Measurements from ENCODE around the gene CLRN3.
A peak's percentile ranks its signal among the peaks of the same experiment; 100 is the strongest.

CLRN3 gene

DNA sequence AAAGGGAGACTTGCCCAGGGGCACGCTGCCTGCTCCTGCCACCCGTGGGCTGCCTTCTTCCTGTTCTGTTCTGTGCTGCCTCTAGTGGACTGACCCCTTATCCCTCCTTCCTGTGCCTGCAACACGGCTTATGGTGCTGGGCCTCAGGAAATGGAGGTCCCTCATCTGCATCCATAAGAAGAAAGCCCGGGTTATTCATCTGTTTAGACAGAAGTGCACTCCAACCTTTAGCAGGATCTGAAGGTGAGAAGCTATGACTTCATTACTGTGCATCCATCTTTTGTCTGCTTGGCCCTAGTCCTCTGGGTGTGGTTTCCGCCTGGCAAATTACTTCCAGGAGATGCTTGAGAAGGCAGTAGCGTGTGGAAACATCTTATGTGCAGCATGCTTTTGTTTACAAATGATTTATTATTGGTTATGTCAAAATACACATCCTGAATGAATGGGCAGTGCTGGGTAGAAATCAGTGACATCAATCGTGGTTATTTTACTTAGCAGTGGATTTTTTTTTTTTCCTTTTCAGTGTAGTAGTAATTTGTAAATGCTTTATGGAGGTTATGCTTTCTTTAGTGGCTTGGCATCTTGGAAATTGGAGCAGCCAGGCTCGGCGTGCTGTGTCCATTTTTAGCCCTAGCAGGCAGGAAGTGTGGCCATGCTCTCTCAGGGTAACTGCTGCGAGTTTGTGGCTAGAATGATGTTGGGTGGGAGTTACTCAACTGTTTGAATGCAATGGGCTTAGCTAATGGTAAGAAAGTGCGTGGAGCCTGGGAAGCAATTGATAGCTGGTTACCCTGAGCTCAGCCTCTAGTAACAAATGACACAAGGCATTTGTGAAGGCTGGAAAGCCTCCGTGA lies 26.9 kb upstream of the CLRN3 start:
- no peak overlapping the region for H3K4me3 ChIP-seq (ENCODE audit: low read depth, low read length)
- in situ Hi-C loops (cut with HindIII; ENCODE audit: low sequenced_read_pairs): no loop called here
- DNase-seq (ENCODE audit: low read depth): peak; percentile 75
- peak; percentile 43 for TF ChIP-seq CTCF (IDR thresholded peaks at IDR 0.05; ENCODE audit: low read depth, low read length, missing control alignments)

- in situ Hi-C loops (cut with HindIII; ENCODE audit: low sequenced_read_pairs): no loop called here
- DNase-seq (ENCODE audit: low read depth): no peak
- TF ChIP-seq CTCF (IDR thresholded peaks at IDR 0.05; ENCODE audit: low read depth, low read length, missing control alignments): no peak
- no peak overlapping the region for H3K4me3 ChIP-seq (ENCODE audit: low read depth, low read length)
These were observed 25.8 kb upstream of the CLRN3 start for GRCh38 chr10:127918572-127918971.

GRCh38 chr10:127916826-127917225 lies 24.1 kb upstream of the CLRN3 start:
- no peak for DNase-seq (ENCODE audit: low read depth)
- TF ChIP-seq CTCF (IDR thresholded peaks at IDR 0.05; ENCODE audit: low read depth, low read length, missing control alignments): no peak
- no peak overlapping the region for H3K4me3 ChIP-seq (ENCODE audit: low read depth, low read length)
- in situ Hi-C loops (cut with HindIII; ENCODE audit: low sequenced_read_pairs): no loop called here

DNA sequence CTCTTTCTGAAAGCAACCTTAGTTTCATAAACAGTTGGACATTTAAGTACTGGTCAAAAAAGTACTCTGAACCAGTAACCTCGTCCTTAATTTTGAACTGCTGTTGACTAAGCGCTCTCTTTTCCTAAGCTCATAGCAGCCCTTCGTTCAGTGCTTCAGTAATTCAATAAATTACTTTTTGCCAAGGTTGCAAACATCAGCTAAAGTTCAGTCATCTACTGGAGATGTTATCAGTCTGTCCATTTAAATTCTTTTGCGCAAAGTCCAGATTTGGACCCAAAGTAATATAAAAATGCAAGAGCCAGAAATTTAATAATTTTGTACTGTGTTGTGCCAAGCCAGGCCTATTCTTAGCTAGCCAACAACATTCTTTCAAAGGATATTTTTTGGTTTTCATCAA lies 22.6 kb upstream of the CLRN3 start:
- TF ChIP-seq CTCF (IDR thresholded peaks at IDR 0.05; ENCODE audit: low read depth, low read length, missing control alignments): no peak
- no peak overlapping the region for H3K4me3 ChIP-seq (ENCODE audit: low read depth, low read length)
- in situ Hi-C loops (cut with HindIII; ENCODE audit: low sequenced_read_pairs): no loop called here
- no peak for DNase-seq (ENCODE audit: low read depth)

- TF ChIP-seq CTCF (IDR thresholded peaks at IDR 0.05; ENCODE audit: low read depth, low read length, missing control alignments): no peak
- DNase-seq (ENCODE audit: low read depth): no peak
- in situ Hi-C loops (cut with HindIII; ENCODE audit: low sequenced_read_pairs): loop anchor here (5.0 kb wide), 1 partner anchor 99 kb away; no protein-coding TSS in a partner anchor
- H3K4me3 ChIP-seq (ENCODE audit: low read depth, low read length): no peak overlapping the region
These were observed 20.6 kb upstream of the CLRN3 start for GRCh38 chr10:127913368-127913759.

DNA sequence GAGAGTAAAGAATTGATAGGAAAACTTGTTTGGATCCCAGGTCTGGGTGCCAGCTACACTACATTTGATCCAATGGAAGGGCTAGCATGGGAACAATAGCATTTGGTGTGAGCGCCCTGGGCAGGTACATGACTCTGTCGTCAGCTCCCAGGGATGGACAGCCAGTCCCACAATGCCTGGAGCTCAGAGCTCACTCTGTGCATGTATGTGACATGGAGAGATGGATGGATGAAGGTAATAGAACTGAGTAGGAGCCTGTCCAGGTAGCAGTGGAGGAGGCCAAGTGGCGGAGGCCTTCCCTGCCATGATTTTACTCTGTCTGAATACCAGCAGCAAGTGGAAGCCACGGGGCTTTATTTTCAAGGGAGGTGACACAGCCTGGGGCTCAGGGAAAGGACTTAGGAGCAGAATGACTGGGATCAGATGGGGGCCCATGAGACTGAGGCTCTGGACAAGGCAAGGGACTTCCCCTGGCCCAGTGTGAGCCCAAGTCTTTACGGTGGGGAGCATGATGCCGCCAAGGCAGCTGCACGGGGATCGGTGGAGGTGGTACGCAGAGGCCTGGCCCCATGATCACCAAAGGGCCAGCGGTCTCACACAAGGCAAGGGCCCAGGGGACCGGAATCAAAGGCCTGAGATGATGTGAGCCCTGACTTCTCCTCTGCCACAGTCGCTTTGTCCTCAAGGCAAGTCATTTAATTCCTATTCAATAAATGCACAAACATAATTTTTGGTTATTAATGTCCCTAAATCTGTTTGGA lies 20.0 kb upstream of the CLRN3 start:
- no peak overlapping the region for H3K4me3 ChIP-seq (ENCODE audit: low read depth, low read length)
- no peak for TF ChIP-seq CTCF (IDR thresholded peaks at IDR 0.05; ENCODE audit: low read depth, low read length, missing control alignments)
- no peak for DNase-seq (ENCODE audit: low read depth)
- in situ Hi-C loops (cut with HindIII; ENCODE audit: low sequenced_read_pairs): loop anchor here (5.0 kb wide), 1 partner anchor 100 kb away; no protein-coding TSS in a partner anchor
